AG20443 (cell line): ENCODE measurements around the gene MAP2.
A peak's percentile ranks its signal among the peaks of the same experiment; 100 is the strongest.
"Not testable (repeated sequence)": the region's sequence is repeated elsewhere in the genome, so short reads cannot be mapped to it uniquely, and the experiment has no call there.

ENCODE experiments used
- DNase-seq: peaks from one replicate; pipeline ENCODE4 v3.0.0; 2012; ENCODE audit warnings: low spot score, mixed read lengths

The MAP2 gene

DNA sequence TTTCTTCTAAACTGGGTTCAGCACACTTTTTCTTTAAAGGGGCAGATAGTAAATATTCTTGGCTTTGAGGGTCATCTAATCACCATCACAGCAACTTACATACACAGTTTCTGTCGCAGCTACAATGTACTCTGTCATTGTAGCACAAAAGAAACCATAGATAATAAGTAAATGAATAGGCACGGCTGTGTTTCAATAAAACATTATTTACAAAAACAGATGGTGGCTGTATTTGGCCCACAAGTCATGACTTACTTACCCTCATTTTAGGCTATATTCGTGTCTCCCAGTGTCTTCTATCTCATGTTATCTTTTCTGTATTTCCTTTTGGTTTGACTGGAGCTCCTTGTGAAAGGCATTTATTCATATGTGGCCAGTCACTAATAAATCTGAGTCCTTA is 168.3 kb downstream of the MAP2 start:
- no peak for DNase-seq

DNA sequence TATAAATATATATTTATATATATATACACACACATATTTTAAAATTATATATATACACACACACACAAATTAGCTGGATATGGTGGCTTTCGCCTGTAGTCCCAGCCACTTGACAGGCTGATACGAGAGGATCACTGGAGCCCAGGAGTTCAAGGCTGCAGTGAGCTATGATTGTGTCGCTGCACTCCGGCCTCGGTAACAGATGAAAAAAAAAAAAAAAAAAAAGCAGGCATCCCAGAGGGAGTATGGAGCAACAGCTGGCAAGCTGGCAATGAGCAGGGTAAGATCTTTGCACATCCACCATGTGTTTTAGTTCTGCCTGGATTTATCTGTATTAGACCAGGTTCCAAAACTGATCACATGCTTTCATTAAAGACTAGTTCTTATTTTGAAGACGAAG is 170.1 kb downstream of the MAP2 start:
- DNase-seq, result no peak

DNA sequence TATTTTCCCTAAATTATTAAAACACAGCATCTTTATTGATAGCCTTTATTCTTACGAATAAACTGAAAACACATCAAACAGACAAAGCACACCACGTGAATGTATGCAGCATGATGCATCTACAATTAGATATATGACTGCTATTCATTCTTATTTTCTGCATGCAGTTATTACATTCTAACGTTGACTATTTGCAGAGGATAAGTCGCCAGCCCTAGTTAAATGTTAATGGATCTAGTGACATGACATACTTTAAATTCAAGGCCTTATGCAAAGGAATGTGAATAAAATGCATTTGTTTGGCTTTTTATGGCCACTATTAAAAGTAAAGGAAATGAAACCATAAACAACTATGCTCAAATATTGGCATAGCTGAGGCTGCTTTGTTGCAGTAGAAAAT is 172.4 kb downstream of the MAP2 start:
- no peak for DNase-seq

DNA sequence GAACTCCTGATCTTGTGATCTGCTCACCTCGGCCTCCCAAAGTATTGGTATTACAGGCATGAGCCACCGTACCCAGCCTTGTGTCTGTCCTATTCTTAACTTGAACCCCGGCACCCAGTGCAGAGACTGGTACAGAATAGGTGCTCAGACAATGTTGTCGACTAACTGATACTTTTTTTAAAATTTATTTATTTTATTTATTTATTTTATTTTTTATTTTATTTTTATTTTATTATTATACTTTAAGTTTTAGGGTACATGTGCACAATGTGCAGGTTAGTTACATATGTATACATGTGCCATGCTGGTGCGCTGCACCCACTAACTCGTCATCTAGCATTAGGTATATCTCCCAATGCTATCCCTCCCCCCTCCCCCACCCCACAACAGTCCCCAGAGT is 174.4 kb downstream of the MAP2 start:
- not testable (repeated sequence) for DNase-seq

GRCh38 chr2:209600341-209601171 is 176.7 kb downstream of the MAP2 start:
- no peak for DNase-seq

DNA sequence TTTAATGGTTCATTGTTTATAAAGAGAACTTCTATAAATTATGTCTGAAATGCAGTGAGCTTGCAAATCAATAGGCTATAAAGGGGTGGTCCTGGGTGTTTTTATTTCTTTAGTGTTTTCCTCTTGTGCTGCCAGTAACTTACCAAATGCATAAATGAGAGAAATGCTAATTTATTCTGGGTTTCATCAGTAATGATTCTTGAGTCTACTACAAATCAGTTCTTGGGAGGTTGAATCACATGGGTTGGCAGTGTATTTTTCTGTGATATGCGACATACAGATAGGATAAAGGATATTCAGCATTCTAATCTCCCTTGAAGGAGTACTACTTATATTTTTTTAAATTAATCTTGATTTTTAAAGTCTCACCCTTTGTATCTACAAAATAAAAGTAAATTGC is 177.7 kb downstream of the MAP2 start:
- no peak for DNase-seq

GRCh38 chr2:209602259-209602658 is 178.4 kb downstream of the MAP2 start:
- no peak for DNase-seq

DNA sequence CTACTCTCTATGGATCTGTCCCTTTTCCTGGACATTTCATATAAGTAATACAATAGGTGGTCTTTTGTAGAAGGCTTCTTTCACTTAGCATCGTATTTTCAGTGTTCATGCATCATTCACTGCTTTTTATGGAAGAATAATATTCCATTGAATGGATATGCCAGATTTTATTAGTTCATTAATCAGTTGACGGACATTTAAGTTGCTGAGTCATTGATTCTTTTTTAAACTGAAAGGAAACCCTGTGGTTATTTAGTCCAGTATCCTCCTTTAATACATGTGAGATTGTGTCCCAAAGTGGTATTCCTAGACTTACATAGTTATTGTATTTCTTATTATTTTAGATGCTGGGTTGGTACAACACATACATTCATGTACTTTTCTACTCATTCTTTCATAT is 185.7 kb downstream of the MAP2 start:
- DNase-seq, result no peak

GRCh38 chr2:209610631-209611030 is 186.8 kb downstream of the MAP2 start:
- DNase-seq, result no peak

DNA sequence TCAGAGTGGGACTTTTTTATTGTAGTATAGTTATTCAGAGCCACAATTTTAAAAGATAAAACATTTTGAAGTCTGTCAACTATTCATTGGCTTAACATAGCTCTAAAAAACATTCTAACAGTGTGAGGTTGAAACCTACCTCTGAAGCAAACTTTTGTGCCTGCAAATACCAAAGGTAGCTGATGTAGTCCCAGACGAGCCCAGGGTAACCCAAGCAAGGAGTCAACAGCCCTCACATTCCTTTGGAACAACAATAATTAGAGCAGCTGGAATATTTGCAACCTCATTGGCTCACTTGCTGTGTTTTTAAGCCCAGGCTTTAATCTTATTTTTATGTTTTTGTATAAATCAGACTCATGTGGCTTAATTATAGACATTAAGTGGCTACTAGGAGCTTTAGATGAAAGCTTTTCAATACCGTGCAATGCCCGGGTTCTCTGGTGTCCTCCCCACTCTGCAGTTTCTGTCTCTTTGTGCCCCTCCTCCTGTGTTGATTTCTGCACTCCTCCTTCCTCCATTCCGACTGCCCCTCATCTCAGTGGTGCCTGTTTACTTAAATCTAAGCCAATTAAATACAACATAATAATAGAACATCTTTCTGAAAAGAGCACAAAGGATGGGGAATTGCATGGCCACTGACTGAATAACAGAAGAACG is 189.9 kb downstream of the MAP2 start:
- no peak for DNase-seq

DNA sequence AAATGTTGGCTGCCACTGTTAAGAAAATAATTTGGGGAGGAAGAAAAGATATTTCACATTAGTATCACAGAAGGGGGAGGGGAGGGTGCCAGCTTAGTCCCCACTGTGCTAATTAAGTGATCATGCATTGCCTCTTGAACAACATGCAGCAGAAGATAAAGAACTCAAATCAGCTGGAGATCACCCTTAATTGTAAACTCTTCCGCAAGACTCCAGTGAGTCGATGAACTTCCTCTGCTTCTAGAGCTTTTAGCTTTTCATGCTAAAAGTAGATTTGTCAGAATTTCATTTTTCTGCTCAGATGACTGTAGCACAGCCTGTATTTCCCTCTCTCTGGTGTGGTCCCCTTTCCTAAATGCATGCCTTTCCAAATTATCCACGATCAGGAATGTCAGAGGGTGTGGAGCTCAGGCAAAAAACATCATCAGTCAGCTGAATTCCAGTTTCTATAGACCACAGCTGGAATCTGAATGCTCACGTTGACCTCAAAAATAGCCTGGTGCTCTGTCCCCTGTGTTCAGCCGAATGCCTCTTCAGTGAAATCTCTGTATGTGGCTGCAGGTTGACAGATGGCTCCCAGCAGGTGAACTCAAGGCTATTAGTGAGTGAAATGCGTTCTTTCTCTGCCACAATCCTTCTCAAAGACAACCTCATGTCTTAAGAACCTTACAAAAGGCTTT is 191.0 kb downstream of the MAP2 start:
- no peak for DNase-seq

DNA sequence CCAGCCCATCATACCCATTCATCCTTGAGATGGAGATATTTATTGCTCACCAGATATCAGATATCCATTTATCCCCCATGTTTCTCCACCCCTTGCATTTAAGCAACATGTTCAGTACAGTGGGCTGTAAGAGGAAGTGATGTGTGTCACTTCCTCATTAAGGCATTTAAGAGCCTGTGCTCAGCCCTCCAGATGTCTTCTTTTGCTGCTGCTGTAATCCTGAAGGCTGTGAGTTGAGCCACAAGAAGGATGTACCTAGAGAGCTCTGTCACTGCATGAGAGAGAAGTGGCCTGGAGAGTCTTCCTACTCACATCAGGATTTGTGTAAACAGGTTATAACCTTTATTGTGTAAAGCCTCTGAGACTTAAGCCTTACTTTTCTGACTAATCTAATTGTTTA is 195.9 kb downstream of the MAP2 start:
- no peak for DNase-seq

DNA sequence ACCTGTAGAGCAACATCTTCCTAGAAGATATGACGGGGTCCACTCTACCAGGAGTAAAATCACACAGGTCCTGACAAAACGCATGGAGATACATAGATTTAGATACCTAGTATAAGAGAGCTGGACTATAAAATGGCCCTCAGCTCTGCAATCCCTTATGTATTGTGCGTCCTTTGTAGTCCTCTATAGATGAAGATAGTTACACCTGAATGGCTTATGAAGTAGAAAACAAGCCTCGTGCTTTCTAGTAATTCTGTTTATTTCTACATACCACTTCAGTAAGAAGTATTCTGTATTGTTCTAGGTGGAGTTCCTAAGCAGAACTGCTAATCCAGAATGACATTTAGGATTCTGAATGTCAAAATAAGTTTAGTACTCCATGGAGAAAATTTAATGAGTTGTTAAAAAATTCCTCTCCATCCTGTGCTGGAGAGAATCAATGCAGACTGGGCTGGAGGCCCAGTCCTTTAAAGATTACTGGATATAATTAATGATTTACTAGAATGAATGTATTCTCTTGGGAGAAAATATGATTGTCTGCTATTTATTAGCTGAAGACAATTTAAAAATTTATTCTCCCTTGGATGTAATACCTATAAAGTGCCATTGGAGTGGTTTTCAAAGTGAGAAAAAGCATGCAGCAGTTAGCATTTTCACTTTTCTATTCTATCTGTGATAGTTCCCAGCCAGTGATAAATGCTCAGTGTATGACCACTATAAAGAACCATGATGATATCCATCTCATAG is 200.5 kb downstream of the MAP2 start:
- DNase-seq, result no peak

- peak; percentile 24 for DNase-seq
Measured at GRCh38 chr2:209629597-209629996, 205.8 kb downstream of the MAP2 start.

DNA sequence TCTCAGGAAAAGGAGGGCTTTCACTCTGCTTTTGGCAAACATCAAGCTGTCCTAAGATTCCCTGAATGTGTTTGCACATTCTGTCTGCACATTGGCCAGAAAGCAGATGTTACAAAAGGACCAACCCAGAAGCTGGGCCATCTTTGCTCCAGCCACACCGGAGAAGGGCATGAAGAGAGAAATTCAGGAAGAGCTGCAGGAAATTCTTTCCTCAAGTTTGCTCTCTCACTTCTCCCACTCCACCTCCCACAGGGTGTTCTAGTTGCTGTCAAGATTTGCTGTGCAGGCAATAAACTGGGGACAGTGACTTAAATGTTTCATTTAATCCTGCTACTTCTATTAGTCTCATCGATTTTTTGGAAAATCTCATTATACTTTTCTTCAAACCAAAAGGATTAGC is 210.1 kb downstream of the MAP2 start:
- DNase-seq, result no peak

GRCh38 chr2:209636076-209636475 is 212.2 kb downstream of the MAP2 start:
- no peak for DNase-seq

DNA sequence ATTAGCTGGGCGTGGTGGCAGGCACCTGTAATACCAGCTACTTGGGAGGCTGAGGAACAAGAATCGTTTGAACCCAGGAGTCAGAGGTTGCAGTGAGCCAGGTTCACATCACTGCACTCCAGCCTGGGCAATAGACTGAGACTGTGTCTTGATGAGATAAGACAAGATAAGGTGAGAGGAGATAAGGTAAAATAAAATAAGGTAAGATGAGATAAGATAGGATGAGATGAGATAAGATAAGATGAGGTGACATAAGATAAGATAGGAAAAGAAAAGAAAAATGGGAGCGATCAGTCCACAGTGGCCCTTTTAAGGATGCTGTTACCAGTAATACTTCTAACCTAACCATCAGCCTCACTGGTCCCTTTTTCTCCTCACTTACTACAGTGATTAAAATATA is 213.4 kb downstream of the MAP2 start:
- no peak for DNase-seq

- no peak for DNase-seq
Measured at GRCh38 chr2:209638346-209638745, 214.5 kb downstream of the MAP2 start.

GRCh38 chr2:209640358-209640757 is 216.5 kb downstream of the MAP2 start:
- no peak for DNase-seq

DNA sequence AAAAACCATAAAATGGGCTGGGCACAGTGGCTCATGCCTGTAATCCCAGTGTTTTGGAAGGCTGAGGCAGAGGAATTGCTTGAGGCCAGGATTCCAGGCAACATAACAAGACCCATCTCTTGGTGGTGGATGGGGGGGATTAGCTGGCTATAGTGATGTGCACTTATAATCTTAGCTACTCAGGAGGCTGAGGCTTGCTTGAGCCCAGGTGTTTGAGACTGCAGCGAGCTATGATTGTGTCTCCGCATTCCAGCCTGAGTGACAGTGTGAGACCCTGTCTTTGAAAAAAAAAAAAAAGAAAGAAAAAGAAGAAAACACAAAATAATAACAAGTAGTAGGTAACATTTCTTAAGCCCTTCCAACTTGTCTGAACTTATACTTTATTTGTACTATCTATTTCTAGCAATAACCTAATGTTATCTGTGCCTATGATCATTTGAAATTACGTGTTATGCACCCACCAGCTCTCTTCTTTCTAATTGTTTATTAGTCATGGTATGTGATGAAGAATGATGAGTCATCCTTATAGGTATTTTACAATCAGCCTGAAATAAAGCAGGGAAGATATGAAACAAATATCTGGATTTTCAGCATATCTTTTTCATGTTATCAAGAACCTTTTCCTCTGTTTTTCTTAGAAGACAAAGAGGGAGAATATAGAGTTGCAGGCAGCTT is 218.4 kb downstream of the MAP2 start:
- no peak for DNase-seq

- no peak for DNase-seq
Measured at GRCh38 chr2:209644842-209645241, 221.0 kb downstream of the MAP2 start.

- DNase-seq, result peak; percentile 71
Measured at GRCh38 chr2:209648714-209649113, 224.9 kb downstream of the MAP2 start.
